ENCODE measurements around the gene AQP1. TPM values are rescaled to one million over a fixed set of nuclear protein-coding genes. Genes with fewer than 3 reads are reported as not detected.

AQP1 gene
- total and polyA plus RNA-seq, 2 experiments from 2014 or later = 0.33 to 0.54 TPM

- H3K4me3 ChIP-seq = no peak overlapping the region
- H3K9me3 ChIP-seq (ENCODE audit: low read depth) = no peaks in the 10 kb centered on the region
- WGBS, 2 experiments (ENCODE audit: low coverage in 1 of 2, low lambda C conversion rate in 2 of 2, missing lambda C conversion rate in 2 of 2) = 76 to 79% methylated on average over 11 of the region's 11 CpGs
- H3K79me2 ChIP-seq (ENCODE audit: insufficient read depth) = no peaks in the 10 kb centered on the region
- H3K9ac ChIP-seq = no peak overlapping the region
- TF ChIP-seq EZH2phosphoT487 (IDR thresholded peaks at IDR 0.05; ENCODE audit: insufficient read depth, low read depth) = no peak
- no peak for TF ChIP-seq EZH2 (IDR thresholded peaks at IDR 0.05; ENCODE audit: insufficient read depth, poor library complexity, severe bottlenecking)
- no peaks in the 10 kb centered on the region; the same call in 1 of the 2 replicates for H3K27me3 ChIP-seq (replicated peaks; ENCODE audit: insufficient read depth)
- no peaks in the 10 kb centered on the region for H3K36me3 ChIP-seq (ENCODE audit: low read depth)
- H3K9me2 ChIP-seq (ENCODE audit: insufficient read depth) = no peaks in the 10 kb centered on the region
- in situ Hi-C loops (cut with MboI) = no loop called here
- no peaks in the 10 kb centered on the region for H4K20me1 ChIP-seq (ENCODE audit: insufficient read depth)
- peaks cover 19% of the 10 kb centered on the region for H3K4me1 ChIP-seq (ENCODE audit: insufficient read depth)
- no peak overlapping the region for H2AFZ ChIP-seq
- no peak overlapping the region for H3K4me2 ChIP-seq (ENCODE audit: unreplicated experiment)
- no peak for DNase-seq
- no peaks in the 10 kb centered on the region for H3F3A ChIP-seq (ENCODE audit: insufficient read depth)
- H3K27ac ChIP-seq = no peak overlapping the region
Measured at GRCh38 chr7:30902466-30902865, 9.2 kb upstream of the AQP1 start.

GRCh38 chr7:30903146-30903545 lies 8.5 kb upstream of the AQP1 start:
- Histone ChIP-seq H3F3A (ENCODE audit: insufficient read depth) (no peaks in the 10 kb centered on the region), H3K4me2 (ENCODE audit: unreplicated experiment) (no peak overlapping the region), H3K36me3 (ENCODE audit: low read depth) (no peaks in the 10 kb centered on the region), H3K4me1 (ENCODE audit: insufficient read depth) (peaks cover 26% of the 10 kb centered on the region), H3K9ac (no peak overlapping the region), H3K79me2 (ENCODE audit: insufficient read depth) (no peaks in the 10 kb centered on the region), H3K9me3 (ENCODE audit: low read depth) (no peaks in the 10 kb centered on the region), H3K27me3 (replicated peaks; ENCODE audit: insufficient read depth) (no peaks in the 10 kb centered on the region; the same call in 1 of the 2 replicates), H3K27ac (no peak overlapping the region), H4K20me1 (ENCODE audit: insufficient read depth) (no peaks in the 10 kb centered on the region), H2AFZ (no peak overlapping the region), H3K9me2 (ENCODE audit: insufficient read depth) (no peaks in the 10 kb centered on the region), H3K4me3 (no peak overlapping the region)
- WGBS, 2 experiments (ENCODE audit: low coverage in 1 of 2, low lambda C conversion rate in 2 of 2, missing lambda C conversion rate in 2 of 2) = 86 to 92% methylated on average over 8 of the region's 8 CpGs
- no peak for TF ChIP-seq EZH2phosphoT487 (IDR thresholded peaks at IDR 0.05; ENCODE audit: insufficient read depth, low read depth)
- TF ChIP-seq EZH2 (IDR thresholded peaks at IDR 0.05; ENCODE audit: insufficient read depth, poor library complexity, severe bottlenecking) = no peak
- DNase-seq = no peak
- in situ Hi-C loops (cut with MboI) = no loop called here

- TF ChIP-seq EZH2 (IDR thresholded peaks at IDR 0.05; ENCODE audit: insufficient read depth, poor library complexity, severe bottlenecking) = no peak
- TF ChIP-seq EZH2phosphoT487 (IDR thresholded peaks at IDR 0.05; ENCODE audit: insufficient read depth, low read depth) = no peak
- no peak overlapping the region for H2AFZ ChIP-seq
- no peak overlapping the region for H3K4me3 ChIP-seq
- no peaks in the 10 kb centered on the region for H3K9me2 ChIP-seq (ENCODE audit: insufficient read depth)
- no peaks in the 10 kb centered on the region for H3K27me3 ChIP-seq (replicated peaks; ENCODE audit: insufficient read depth)
- no peak for DNase-seq
- no peaks in the 10 kb centered on the region for H4K20me1 ChIP-seq (ENCODE audit: insufficient read depth)
- H3K27ac ChIP-seq = no peak overlapping the region
- H3K4me2 ChIP-seq (ENCODE audit: unreplicated experiment) = no peak overlapping the region
- WGBS, 2 experiments (ENCODE audit: low coverage in 1 of 2, low lambda C conversion rate in 2 of 2, missing lambda C conversion rate in 2 of 2) = 94% methylated on average over 7 to 9 of the region's 9 CpGs
- no peaks in the 10 kb centered on the region for H3K36me3 ChIP-seq (ENCODE audit: low read depth)
- no peak overlapping the region for H3K9ac ChIP-seq
- peaks cover 26% of the 10 kb centered on the region for H3K4me1 ChIP-seq (ENCODE audit: insufficient read depth)
- in situ Hi-C loops (cut with MboI) = no loop called here
- H3K79me2 ChIP-seq (ENCODE audit: insufficient read depth) = no peaks in the 10 kb centered on the region
- H3F3A ChIP-seq (ENCODE audit: insufficient read depth) = no peaks in the 10 kb centered on the region
- no peaks in the 10 kb centered on the region for H3K9me3 ChIP-seq (ENCODE audit: low read depth)
Measured at GRCh38 chr7:30904561-30904960, 7.1 kb upstream of the AQP1 start.

GRCh38 chr7:30905078-30906012 lies 6.3 kb upstream of the AQP1 start:
- H3K4me2 ChIP-seq (ENCODE audit: unreplicated experiment) = no peak overlapping the region
- H3K9me3 ChIP-seq (ENCODE audit: low read depth) = no peaks in the 10 kb centered on the region

More at GRCh38 chr7:30905078-30906012, 6.3 kb upstream of the AQP1 start:
- no peak overlapping the region for H3K27ac ChIP-seq
- peaks cover 26% of the 10 kb centered on the region for H3K4me1 ChIP-seq (ENCODE audit: insufficient read depth)
- no peak overlapping the region for H3K9ac ChIP-seq
- no peaks in the 10 kb centered on the region for H3K36me3 ChIP-seq (ENCODE audit: low read depth)
- no peaks in the 10 kb centered on the region for H3K79me2 ChIP-seq (ENCODE audit: insufficient read depth)
- H3K4me3 ChIP-seq = no peak overlapping the region
- no peak for TF ChIP-seq EZH2 (IDR thresholded peaks at IDR 0.05; ENCODE audit: insufficient read depth, poor library complexity, severe bottlenecking)
- no peak for TF ChIP-seq EZH2phosphoT487 (IDR thresholded peaks at IDR 0.05; ENCODE audit: insufficient read depth, low read depth)
- H4K20me1 ChIP-seq (ENCODE audit: insufficient read depth) = no peaks in the 10 kb centered on the region
- no peaks in the 10 kb centered on the region for H3F3A ChIP-seq (ENCODE audit: insufficient read depth)
- H3K27me3 ChIP-seq (replicated peaks; ENCODE audit: insufficient read depth) = no peaks in the 10 kb centered on the region
- 78 to 83% methylated on average over 14 to 15 of the region's 15 CpGs for WGBS, 2 experiments (ENCODE audit: low coverage in 1 of 2, low lambda C conversion rate in 2 of 2, missing lambda C conversion rate in 2 of 2)
- H3K9me2 ChIP-seq (ENCODE audit: insufficient read depth) = no peaks in the 10 kb centered on the region
- no peak for DNase-seq
- in situ Hi-C loops (cut with MboI) = no loop called here
- no peak overlapping the region for H2AFZ ChIP-seq
